HG03025 (cell line): ENCODE measurements around the gene SPECC1L.

Experiments
- ATAC-seq: cut with Tn5 transposase; IDR thresholded peaks from one replicate; pipeline ENCODE4 v1.9.1; 2021; ENCODE audit warnings: mild to moderate bottlenecking, moderate library complexity; ENCODE audit not compliant: unreplicated experiment, low FRiP score

Gene SPECC1L

DNA sequence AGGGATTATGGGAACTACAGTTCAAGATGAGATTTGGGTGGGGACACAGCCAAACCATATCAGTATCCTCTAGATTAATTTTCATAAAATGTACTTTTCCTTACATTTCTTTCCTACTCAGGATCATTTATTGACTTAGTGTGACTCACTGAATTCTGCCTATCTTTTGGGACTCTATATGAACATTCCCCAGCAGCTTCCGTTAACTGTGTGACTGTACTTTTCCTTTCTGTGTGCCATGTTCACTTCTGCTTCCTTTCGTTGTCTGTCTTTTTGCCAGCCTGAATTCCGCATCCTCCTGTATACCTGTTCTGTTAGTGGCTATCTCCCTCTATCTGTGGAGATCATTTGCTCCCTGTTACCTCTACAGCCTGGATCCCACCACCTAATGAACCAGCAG lies 48.8 kb downstream of the SPECC1L start:
- no peak for ATAC-seq

DNA sequence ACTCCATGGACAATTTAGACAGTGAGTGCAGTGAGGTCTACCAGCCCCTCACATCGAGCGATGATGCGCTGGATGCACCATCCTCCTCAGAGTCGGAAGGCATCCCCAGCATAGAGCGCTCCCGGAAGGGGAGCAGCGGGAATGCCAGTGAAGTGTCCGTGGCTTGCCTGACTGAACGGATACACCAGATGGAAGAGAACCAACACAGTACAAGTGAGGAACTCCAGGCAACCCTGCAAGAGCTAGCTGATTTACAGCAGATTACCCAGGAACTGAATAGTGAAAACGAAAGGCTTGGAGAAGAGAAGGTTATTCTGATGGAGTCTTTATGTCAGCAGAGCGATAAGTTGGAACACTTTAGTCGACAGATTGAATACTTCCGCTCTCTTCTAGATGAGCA lies 51.4 kb downstream of the SPECC1L start:
- no peak for ATAC-seq

DNA sequence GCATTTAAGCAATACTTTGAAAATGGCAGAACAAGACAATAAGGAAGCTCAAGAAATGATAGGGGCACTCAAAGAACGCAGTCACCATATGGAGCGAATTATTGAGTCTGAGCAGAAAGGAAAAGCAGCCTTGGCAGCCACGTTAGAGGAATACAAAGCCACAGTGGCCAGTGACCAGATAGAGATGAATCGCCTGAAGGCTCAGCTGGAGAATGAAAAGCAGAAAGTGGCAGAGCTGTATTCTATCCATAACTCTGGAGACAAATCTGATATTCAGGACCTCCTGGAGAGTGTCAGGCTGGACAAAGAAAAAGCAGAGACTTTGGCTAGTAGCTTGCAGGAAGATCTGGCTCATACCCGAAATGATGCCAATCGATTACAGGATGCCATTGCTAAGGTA lies 51.9 kb downstream of the SPECC1L start:
- no peak for ATAC-seq

GRCh38 chr22:24323233-24323632 lies 52.6 kb downstream of the SPECC1L start:
- no peak for ATAC-seq

DNA sequence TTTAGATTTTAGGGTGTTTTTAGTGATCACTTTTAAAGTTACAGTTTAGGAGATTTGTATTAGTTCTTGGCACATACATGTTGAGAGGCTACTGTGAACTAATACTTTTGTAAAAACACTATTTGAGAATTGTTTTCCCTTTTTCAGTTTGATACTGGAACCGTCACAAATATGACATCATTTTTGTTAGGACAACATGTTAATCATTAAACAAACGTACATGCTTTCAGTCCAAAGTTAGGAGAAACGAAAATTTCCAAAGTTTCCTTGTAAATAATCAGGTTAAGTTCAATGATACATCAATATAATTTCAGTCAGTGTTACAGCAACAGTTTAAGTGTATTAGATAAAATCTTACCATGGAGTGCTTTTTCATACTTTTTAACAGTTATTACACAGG lies 53.1 kb downstream of the SPECC1L start:
- no peak for ATAC-seq

GRCh38 chr22:24324137-24324536 lies 53.5 kb downstream of the SPECC1L start:
- no peak for ATAC-seq

GRCh38 chr22:24325105-24325757 lies 54.6 kb downstream of the SPECC1L start:
- ATAC-seq: no peak

GRCh38 chr22:24326266-24326665 lies 55.6 kb downstream of the SPECC1L start:
- no peak for ATAC-seq

GRCh38 chr22:24327832-24328231 lies 57.2 kb downstream of the SPECC1L start:
- ATAC-seq: no peak

DNA sequence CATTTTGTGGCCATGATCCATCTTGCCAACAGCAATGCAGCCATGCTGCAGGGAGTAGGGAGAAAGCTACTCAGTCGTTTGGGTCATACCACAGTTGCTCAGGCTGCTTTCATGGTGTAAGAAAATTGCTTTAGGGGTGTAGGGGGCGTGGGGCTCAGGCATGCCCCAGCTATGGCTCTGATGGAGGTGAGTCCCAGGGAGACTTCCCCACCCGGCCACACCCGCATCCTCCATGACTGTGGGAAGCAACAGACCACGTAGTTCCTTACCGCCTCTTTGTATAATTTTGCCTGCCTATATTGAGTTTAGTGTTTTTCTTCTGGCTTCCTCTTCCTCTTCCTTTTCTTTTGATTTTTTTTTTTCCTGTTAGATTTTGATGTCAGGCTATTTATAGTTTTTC lies 58.8 kb downstream of the SPECC1L start:
- no peak for ATAC-seq

DNA sequence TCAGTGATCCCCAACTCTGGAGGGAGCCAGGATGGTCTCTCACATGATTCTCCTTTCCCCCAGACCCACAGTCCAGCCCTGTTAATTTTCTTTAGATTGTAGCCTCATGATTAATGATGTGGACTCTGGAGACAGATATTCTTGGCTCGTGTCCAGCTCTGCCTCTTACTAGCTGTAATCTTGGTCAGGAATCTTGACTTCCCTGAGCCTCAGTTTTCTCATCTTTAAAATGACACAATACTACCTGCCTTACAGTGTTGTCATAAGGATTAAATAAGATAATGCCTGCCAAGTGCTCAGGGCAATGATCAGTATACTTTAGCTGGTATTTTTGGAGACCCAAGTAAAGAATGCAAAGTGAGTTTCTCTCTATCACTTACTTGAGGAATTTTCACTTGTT lies 60.0 kb downstream of the SPECC1L start:
- no peak for ATAC-seq

- ATAC-seq: no peak
These were observed 61.1 kb downstream of the SPECC1L start for GRCh38 chr22:24331468-24332440.

GRCh38 chr22:24333301-24333700 lies 62.7 kb downstream of the SPECC1L start:
- ATAC-seq: no peak

- ATAC-seq: no peak
These were observed 64.9 kb downstream of the SPECC1L start for GRCh38 chr22:24335496-24335895.

GRCh38 chr22:24337894-24338645 lies 67.4 kb downstream of the SPECC1L start:
- no peak for ATAC-seq

DNA sequence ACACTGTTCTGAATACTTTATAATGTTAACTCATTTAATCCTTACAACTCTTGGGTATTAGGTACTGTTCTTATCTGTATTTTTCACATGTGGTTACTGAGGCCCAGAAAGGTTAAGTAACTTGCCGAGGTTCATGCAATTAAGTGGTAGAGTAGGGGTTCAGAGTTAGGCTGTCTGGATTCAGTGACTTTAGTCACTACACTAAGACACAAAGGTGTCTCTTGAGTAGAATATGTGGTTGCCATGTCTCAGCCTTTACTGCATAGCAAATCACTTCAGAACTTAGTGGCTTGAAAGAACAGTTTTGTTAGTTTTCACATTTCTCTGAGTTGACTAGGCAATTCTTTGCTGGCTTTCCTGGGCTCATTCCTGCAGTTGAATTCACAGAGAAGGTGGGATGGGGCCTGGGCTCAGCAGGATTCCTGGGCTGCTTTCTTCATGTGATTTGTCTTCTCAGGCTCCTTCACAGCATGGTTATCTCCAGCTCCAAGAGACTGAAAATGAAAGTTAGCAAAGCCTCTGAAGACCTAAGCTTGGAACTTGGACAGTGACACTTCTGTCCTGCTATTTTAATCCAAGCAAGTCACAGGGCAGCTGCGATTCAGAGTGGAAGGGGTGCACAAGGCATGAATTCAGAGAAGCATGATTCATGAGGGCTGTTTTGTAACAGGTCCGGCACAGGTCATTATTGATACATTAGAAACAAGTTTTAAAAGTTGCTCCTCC lies 68.3 kb downstream of the SPECC1L start:
- no peak for ATAC-seq

DNA sequence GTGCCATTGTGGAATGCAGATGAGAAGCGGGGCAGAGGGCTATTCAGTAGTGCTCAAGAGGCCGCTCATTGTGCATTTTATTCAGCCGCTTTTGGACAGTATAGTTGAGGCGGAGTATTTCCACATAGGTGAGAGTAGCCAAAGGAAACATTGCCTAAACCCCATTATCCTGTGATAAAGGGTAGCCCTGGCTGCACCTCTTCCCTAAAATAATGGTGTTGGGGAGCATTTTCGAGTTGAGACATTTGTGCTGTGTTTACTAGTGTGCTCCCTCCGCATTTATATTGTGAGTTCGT lies 68.8 kb downstream of the SPECC1L start:
- no peak for ATAC-seq

- no peak for ATAC-seq
These were observed 71.0 kb downstream of the SPECC1L start for GRCh38 chr22:24341627-24342026.

- ATAC-seq: no peak
These were observed 80.0 kb downstream of the SPECC1L start for GRCh38 chr22:24350627-24351026.

- no peak for ATAC-seq
These were observed 82.5 kb downstream of the SPECC1L start for GRCh38 chr22:24353121-24353520.

DNA sequence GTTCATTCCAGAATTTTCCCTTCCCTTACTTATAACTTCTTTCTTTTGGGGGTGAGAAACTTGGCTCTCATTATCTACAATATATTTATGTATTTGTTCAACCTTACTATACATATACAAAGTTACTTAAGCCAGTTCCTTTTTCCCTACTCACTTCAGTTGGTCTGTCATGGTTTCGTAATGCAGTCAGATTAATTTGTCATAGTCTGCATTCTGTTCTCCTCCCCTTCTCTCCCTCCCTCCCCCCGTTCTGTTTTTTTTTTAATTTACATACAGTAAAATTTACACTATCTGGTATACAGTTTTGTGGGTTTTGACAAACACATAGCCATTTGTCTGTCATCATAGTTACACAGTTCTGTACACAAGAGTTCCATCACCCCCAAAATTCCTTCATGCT lies 84.9 kb downstream of the SPECC1L start:
- ATAC-seq: no peak
